NB4 (cell line): ENCODE data around the gene NYNRIN.
"Not testable (repeated sequence)": the region's sequence is repeated elsewhere in the genome, so short reads cannot be mapped to it uniquely, and the experiment has no call there.

Experiments used
- DNase-seq: peaks from one replicate; pipeline ENCODE4 v3.0.0; 2010; ENCODE audit warnings: low read depth
- H3K4me3 ChIP-seq: one replicate; pipeline ENCODE4 v1.5.1; 2011; ENCODE audit warnings: mild to moderate bottlenecking, low read depth, low read length, moderate library complexity
- CTCF ChIP-seq: IDR thresholded peaks from one replicate; pipeline ENCODE4 v1.5.1; 2012; ENCODE audit warnings: low read depth, low read length
- MYC ChIP-seq: IDR thresholded peaks from 2 replicates; pipeline ENCODE4 v1.6.1; 2011; ENCODE audit warnings: low read depth, low read length
- POLR2A ChIP-seq: IDR thresholded peaks from 2 replicates; pipeline ENCODE4 v1.6.1; 2011; ENCODE audit warnings: mild to moderate bottlenecking; ENCODE audit not compliant: insufficient read length; ENCODE audit errors: extremely low read depth
- TF ChIP-seq, protein P1 (sequence below): IDR thresholded peaks from 2 replicates; pipeline ENCODE4 v1.6.1; 2011; ENCODE audit warnings: low read depth, low read length

The NYNRIN gene

DNA sequence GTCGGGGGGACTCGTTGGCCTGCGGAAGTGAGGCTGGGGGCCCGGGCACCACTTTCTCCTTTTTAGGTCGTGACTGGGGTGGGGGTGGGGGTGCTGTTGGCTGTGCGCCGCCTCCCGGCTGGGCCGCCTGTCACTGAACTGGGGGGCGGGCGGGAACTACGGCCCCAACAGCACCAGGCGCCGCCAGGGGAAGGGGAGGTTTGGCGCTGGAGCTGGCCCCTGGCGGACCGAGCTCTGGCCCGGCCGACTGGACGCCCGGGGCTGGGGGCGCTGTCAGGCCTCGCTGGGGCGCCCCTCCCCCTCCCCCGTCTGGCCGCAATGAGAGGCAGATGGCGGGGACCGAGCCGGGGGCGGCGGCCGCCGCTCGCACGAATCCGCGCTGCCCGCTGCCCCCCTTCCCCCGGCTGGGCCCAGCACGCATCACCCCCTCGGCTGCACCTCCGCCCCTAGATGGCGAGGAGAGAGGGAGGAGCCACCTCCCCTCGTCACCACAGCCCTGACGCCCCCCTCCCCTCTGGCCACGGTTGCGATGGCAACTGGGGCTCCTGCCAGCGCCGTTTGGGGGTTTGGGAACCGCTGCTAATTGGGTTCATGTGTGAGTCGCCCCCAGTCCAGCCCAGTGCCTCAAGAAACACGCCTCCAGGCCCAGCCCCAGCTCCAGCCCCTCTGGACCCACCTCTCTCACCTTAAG, 30.1 kb upstream of the NYNRIN start:
- H3K4me3 ChIP-seq = peak overlapping the region; percentile 11
- peak; percentile 63 for DNase-seq
- TF ChIP-seq CTCF = no peak
- peak; percentile 43; the same call in 1 of the 2 replicates for TF ChIP-seq MYC
- TF ChIP-seq, protein P1, sequence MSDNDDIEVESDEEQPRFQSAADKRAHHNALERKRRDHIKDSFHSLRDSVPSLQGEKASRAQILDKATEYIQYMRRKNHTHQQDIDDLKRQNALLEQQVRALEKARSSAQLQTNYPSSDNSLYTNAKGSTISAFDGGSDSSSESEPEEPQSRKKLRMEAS = peak; percentile 29; the same call in 1 of the 2 replicates
- peak; percentile 39 for TF ChIP-seq POLR2A

DNA sequence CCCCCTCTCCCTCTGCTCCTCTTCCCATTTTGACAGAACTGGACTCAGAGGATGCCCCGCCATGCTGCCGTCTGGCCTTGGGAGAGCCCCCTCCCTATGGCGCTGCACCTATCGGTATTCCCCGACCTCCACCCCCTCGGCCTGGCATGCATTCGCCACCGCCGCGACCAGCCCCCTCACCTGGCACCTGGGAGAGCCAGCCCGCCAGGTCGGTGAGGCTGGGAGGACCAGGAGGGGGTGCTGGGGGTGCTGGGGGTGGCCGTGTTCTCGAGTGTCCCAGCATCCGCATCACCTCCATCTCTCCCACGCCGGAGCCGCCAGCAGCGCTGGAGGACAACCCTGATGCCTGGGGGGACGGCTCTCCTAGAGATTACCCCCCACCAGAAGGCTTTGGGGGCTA, 29.3 kb upstream of the NYNRIN start:
- no peak for DNase-seq
- TF ChIP-seq, protein P1 = no peak
- TF ChIP-seq POLR2A (no peak), MYC (no peak), CTCF (no peak)
- H3K4me3 ChIP-seq = no peak overlapping the region

GRCh38 chr14:24369907-24370687, 28.7 kb upstream of the NYNRIN start:
- TF ChIP-seq, protein P1 = no peak
- TF ChIP-seq MYC (no peak), POLR2A (no peak), CTCF (no peak)
- no peak overlapping the region for H3K4me3 ChIP-seq
- no peak for DNase-seq

- no peak for DNase-seq
- TF ChIP-seq POLR2A = no peak
- no peak for TF ChIP-seq MYC
- TF ChIP-seq, protein P1 = no peak
- no peak for TF ChIP-seq CTCF
- no peak overlapping the region for H3K4me3 ChIP-seq
These were observed 28.1 kb upstream of the NYNRIN start for GRCh38 chr14:24370748-24371147.

DNA sequence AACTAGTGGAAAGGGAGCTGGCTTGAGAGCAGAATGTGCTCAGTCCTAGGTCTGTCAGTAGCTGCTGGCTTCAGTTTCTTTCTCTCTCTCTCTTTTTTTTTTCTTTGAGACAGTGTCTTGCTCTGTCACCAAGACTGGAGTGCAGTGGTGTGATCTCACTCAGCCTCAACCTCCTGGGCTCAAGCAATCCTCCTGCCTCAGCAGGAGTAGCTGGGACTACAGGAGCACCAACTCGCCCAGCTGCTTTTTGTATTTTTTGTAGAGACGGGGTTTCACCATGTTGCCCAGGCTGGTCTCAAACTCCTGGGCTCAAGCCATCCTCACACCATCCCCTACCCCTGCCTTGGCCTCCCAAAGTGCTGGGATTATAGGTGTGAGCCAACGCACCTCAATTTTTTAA, 27.2 kb upstream of the NYNRIN start:
- not testable (repeated sequence) for H3K4me3 ChIP-seq, DNase-seq

- no peak for DNase-seq
- H3K4me3 ChIP-seq = no peak overlapping the region
These were observed 25.9 kb upstream of the NYNRIN start for GRCh38 chr14:24372701-24373416.

More at GRCh38 chr14:24372701-24373416, 25.9 kb upstream of the NYNRIN start:
- TF ChIP-seq POLR2A (no peak), CTCF (no peak), MYC (no peak)
- TF ChIP-seq, protein P1 = no peak
